ENCODE results near the gene GMNN. TPM values are rescaled to one million over a fixed set of nuclear protein-coding genes. Genes with fewer than 3 reads are reported as not detected.
A peak's percentile ranks its signal among the peaks of the same experiment; 100 is the strongest.

The GMNN gene
- polyA plus RNA-seq, 3 donors = 2.6 to 5.2 (median 2.9) TPM

- no peak overlapping the region for H3K27ac ChIP-seq (ENCODE audit: low read depth in 1 of 2, low read length in 2 of 2)
- H3K27me3 ChIP-seq (ENCODE audit: control insufficient read depth in 2 of 2, insufficient read depth in 2 of 2, low read length in 2 of 2) = no peaks in the 10 kb centered on the region
- H3K4me3 ChIP-seq (replicated peaks in 1 of 3; ENCODE audit: low read depth in 2 of 3, low read length in 3 of 3) = no peak overlapping the region
- peak in 2 of 3 donors; percentile 50 to 76 for DNase-seq
- H3K79me2 ChIP-seq (ENCODE audit: insufficient read depth, low read length) = no peaks in the 10 kb centered on the region
- H2AFZ ChIP-seq (ENCODE audit: insufficient read depth, low read depth, low read length, poor library complexity, severe bottlenecking) = no peak overlapping the region
- Mint-ChIP-seq H3K36me3 (no peaks in the 10 kb centered on the region), H3K27me3 (ENCODE audit: low read depth in 3 of 3) (no peaks in the 10 kb centered on the region), H3K9me3 (no peaks in the 10 kb centered on the region), H3K4me3 (no peak overlapping the region), H3K27ac (no peak overlapping the region), H3K4me1 (peaks cover 1% of the 10 kb centered on the region)
- no peaks in the 10 kb centered on the region for H3K36me3 ChIP-seq (replicated peaks in 1 of 2; ENCODE audit: control insufficient read depth in 1 of 2, insufficient read depth in 2 of 2, low read length in 2 of 2)
- no peaks in the 10 kb centered on the region for H3K9me3 ChIP-seq (replicated peaks in 1 of 2; ENCODE audit: control insufficient read depth in 1 of 2, insufficient read depth in 1 of 2, low read length in 2 of 2)
- H3K4me2 ChIP-seq (replicated peaks; ENCODE audit: extremely low read depth, low read length, poor library complexity, severe bottlenecking) = no peak overlapping the region
- no peak overlapping the region for H3K9ac ChIP-seq (ENCODE audit: insufficient read depth, low read length, poor library complexity, severe bottlenecking)
- H4K20me1 ChIP-seq (ENCODE audit: insufficient read depth, low read length) = no peaks in the 10 kb centered on the region
- TF ChIP-seq CTCF (IDR thresholded peaks at IDR 0.05) = peak; percentile 75
- 33% methylated on average over 3 of the region's 9 CpGs for WGBS (ENCODE audit: insufficient coverage)
- no peaks in the 10 kb centered on the region for H3K4me1 ChIP-seq (ENCODE audit: control insufficient read depth in 1 of 2, insufficient read depth in 2 of 2, low read length in 2 of 2)
- intact Hi-C loops (cut with micrococcal nuclease) = loop anchor here in 1 of 2 donors (5.0 kb wide), 1 partner anchor 185 kb away; no protein-coding TSS in a partner anchor
Measured at GRCh38 chr6:24766680-24767462, 7.9 kb upstream of the GMNN start.

- H3K9me3 Mint-ChIP-seq = no peaks in the 10 kb centered on the region
- intact Hi-C loops (cut with micrococcal nuclease) = loop anchor here in 1 of 2 donors (5.0 kb wide), 1 partner anchor 186 kb away; no protein-coding TSS in a partner anchor
- no peaks in the 10 kb centered on the region for H3K27me3 ChIP-seq (ENCODE audit: control insufficient read depth in 2 of 2, insufficient read depth in 2 of 2, low read length in 2 of 2)
- no peak overlapping the region for H3K4me3 Mint-ChIP-seq
- no peaks in the 10 kb centered on the region for H3K79me2 ChIP-seq (ENCODE audit: insufficient read depth, low read length)
- no peaks in the 10 kb centered on the region for H3K27me3 Mint-ChIP-seq (ENCODE audit: low read depth in 3 of 3)
- H2AFZ ChIP-seq (ENCODE audit: insufficient read depth, low read depth, low read length, poor library complexity, severe bottlenecking) = no peak overlapping the region
- no peak overlapping the region for H3K9ac ChIP-seq (ENCODE audit: insufficient read depth, low read length, poor library complexity, severe bottlenecking)
- no peak overlapping the region for H3K27ac ChIP-seq (ENCODE audit: low read depth in 1 of 2, low read length in 2 of 2)
- H3K36me3 ChIP-seq (replicated peaks in 1 of 2; ENCODE audit: control insufficient read depth in 1 of 2, insufficient read depth in 2 of 2, low read length in 2 of 2) = no peaks in the 10 kb centered on the region
- no CpG with 5 or more reads among the region's 5 CpGs for WGBS (ENCODE audit: insufficient coverage)
- H3K4me1 Mint-ChIP-seq = no peaks in the 10 kb centered on the region
- H3K36me3 Mint-ChIP-seq = no peaks in the 10 kb centered on the region
- no peaks in the 10 kb centered on the region for H4K20me1 ChIP-seq (ENCODE audit: insufficient read depth, low read length)
- H3K4me1 ChIP-seq (ENCODE audit: control insufficient read depth in 1 of 2, insufficient read depth in 2 of 2, low read length in 2 of 2) = no peaks in the 10 kb centered on the region
- no peak for DNase-seq
- TF ChIP-seq CTCF (IDR thresholded peaks at IDR 0.05) = no peak
- no peak overlapping the region for H3K4me2 ChIP-seq (replicated peaks; ENCODE audit: extremely low read depth, low read length, poor library complexity, severe bottlenecking)
- no peak overlapping the region for H3K4me3 ChIP-seq (replicated peaks in 1 of 3; ENCODE audit: low read depth in 2 of 3, low read length in 3 of 3)
- H3K9me3 ChIP-seq (replicated peaks in 1 of 2; ENCODE audit: control insufficient read depth in 1 of 2, insufficient read depth in 1 of 2, low read length in 2 of 2) = no peaks in the 10 kb centered on the region
- peak overlapping the region in 1 of 7 donors; percentile 46 for H3K27ac Mint-ChIP-seq
Measured at GRCh38 chr6:24768361-24768760, 6.4 kb upstream of the GMNN start.

Measured in CD14-positive monocyte (primary cell).